Erythroblast (primary cell): ENCODE measurements around the gene MICOS13.

Experiments
- DNase-seq, 2 experiments: peaks; one replicate each; lab custom pipeline; 2025; lab: John Stamatoyannopoulos, UW
- GATA1 ChIP-seq: IDR thresholded peaks from 2 replicates; pipeline ENCODE4 v1.6.1; 2011; ENCODE audit warnings: low read depth, mild to moderate bottlenecking, control low read depth, low read length, moderate library complexity
- POLR2A ChIP-seq: IDR thresholded peaks from 2 replicates; pipeline ENCODE4 v1.6.1; 2011; ENCODE audit warnings: mild to moderate bottlenecking, low read length

The MICOS13 gene, protein sequence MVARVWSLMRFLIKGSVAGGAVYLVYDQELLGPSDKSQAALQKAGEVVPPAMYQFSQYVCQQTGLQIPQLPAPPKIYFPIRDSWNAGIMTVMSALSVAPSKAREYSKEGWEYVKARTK

DNA sequence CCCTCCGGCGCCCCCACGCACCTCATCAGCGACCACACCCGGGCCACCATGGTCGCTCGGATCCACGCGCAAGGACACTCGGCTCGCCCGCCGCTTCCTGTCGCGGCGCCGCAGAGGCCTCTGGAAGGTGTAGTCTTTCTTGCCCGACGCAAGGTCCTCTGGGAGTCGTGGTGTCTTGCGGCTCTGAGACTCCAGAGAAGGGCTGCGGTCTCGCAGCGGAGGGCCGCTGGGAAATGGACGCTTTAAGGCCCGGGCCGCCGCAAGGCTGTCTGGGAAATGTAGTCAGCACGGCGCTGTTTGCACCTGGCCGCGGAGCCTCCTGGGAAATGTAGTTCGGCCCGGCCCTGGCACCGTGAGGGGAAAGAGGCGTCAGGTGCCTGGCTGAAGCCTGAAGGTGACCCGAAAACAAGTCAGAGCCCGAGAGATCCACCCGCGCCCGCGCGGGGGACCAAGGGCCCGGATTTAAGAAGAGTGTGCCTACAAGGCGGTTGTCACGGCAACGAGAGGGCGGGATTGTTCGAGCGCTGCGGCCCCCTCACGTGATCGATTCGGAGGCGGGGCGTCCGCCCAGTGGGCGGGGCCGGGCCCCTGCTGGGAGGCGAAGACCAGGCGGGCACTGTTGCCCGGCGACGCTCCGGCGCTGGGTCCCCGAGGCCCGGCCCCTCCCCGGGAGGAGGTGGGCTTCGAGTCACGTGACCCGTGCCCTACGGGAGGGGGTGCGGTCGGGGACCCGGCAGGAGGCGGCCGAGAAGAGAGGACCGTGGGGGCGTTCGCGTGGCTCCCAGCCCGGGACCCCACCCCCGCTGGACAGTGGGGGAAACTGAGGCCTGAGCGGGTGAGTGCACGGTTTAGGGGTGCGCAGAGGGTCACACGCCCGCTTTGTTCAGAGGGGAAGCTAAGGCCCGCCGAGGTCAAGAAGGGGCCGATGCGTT lies at the start of gene MICOS13, which contains the start of gene HSD11B1L:
TSS of gene MICOS13 (minus strand) at position 80 of the 932 bp plus-strand sequence. CDS start at position 50, 30 bp downstream.
TSS of gene HSD11B1L (plus strand) at position 591 of the 932 bp plus-strand sequence. CDS start 3,806 bp downstream, outside the sequence.
- TF ChIP-seq POLR2A (peak; percentile 41), GATA1 (no peak)
- DNase-seq: peak; percentile 99

DNA sequence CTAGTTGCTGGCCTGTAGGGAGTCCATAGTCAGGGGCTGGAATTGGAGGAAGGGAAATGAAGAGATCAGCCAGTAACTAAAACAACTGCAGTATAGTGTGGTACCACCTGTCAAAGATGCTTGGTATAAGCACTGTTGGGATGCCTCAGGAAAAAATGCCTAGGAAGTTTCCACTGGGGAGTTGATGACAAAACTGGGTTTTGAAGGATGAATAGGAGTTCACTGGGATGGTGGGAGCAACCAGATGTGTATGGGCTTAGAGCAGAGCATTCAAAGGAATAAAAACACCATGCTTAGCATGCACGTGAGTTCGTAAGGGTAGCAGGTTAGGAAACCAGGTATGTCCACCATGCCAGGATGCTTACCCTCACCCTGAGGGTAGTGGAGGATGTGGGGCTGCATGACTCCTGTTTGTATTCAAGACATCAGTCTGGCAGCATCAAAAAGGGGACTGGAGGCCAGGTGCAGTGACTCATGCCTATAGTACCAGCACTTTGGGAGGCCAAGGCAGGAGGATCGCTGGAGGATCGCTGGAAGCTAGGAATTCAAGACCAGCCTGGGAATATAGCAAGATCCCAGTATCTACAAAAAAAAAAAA lies 47.2 kb upstream of the MICOS13 start:
- DNase-seq: no peak
- TF ChIP-seq POLR2A (no peak), GATA1 (no peak)

DNA sequence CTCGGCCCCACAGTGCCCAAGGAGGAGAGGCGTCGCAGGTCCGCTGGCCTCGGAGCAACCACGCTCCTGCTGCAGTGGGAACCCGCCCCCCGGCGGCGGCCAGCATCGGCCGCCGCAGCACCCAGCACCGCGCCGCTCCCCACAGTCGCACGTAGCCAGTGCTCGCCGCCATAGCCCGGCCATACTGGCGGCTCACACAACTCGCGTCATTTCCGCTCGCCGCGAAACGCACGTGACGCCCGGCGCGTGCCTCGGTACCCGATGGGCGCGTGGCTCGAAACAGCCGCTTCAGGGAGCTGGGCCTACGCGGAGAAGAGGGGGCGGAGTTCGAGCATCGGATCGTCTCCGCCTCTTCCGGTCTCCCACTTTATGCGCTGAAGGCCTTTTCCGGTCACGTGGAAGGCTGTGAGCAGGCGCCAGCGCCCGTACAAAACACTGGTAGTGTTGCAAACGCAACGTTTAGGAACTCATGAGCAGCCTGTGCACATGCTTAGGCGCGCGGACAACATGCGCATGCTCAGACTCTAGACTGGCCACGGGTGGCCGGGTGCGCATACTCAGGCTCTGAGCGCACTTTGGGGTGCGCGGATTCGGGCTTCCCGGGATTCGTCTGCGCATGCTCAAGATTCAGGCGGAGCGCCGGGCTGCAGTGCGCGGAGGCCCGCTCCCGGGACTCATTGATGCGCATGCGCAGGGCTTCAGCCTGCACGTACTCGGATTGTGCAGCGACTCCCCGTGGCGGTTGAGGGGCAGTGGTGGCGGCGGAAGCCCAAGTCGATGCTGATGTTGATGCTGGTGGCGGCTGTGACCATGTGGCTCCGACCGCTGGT lies 39.9 kb upstream of the MICOS13 start, which contains the start of the genes CATSPERD and LONP1:
TSS of gene CATSPERD (plus strand) at position 677 of the 830 bp plus-strand sequence. CDS start at position 778, 101 bp downstream.
TSS of gene LONP1 (minus strand) at position 186 of the 830 bp plus-strand sequence. CDS start at position 172, 14 bp downstream.
- TF ChIP-seq POLR2A (peak; percentile 92), GATA1 (no peak)
- peak; percentile 99 for DNase-seq

DNA sequence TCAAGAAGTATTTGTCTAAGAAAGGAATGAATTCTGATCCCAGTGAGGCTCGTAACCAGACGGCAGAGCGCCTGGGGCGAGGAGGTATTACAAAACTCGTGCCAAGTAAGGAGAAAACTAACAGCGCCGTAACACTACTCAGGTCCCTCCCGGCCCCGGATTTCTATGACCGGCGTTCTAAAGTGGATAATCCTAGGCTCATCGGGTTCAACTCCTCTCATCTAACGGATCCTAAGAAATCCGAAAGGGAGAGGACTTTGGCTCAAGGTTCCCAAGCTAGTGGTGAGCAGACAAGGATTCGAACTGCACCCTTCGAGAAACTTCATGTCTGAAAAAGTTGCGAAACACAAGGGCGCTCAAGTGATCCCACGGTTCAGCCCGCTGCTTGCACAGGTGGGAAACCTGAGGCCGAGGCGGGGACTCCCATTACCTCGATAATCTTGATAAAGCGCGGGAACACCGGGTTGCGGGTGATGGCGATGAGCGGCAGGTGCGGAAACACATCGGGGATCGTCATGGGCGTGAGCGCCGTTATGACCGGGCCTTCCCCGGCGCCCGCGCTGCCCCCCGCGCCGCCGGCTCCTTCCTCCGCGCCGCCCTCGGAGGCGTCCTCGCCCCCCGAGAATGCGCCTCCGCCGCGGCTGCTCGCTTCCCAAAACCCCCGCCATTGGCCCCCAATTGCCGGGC lies 39.1 kb upstream of the MICOS13 start:
- DNase-seq: peak; percentile 68 to 85
- TF ChIP-seq GATA1 (no peak), POLR2A (no peak)

DNA sequence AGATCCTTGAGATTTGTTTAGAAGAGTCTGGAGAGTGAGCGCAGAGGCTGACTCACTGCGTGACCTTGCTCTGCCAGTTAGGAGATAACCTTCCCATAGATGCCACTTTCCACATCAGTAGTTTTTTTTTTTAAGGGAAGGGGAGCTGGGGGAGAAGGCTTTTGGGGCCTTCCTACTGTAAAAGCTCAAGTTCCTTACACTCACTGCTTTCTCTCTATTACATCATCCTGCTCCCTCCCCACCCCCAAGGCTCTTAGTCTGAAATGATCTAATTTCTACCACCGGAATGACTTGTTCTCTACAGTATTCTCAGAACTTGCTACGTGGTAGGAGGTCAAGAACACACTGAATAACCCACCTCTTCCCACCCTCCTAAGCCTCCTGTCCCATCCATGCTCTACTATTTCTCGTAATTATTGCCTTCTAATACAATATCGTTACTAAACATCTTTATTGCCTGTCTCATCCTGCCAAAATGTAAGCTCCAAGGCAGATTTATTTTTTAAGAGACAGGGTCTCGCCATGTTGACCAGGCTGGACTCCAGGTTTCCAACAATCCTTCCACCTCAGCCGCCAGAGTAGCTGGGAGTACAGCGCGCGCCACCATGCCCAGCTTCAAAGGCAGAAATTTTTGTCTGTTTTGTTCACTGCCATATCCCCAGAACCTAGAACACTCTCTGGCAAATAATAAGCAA lies 38.4 kb upstream of the MICOS13 start:
- TF ChIP-seq POLR2A: peak; percentile 92
- no peak for TF ChIP-seq GATA1
- DNase-seq: peak; percentile 91 to 94

DNA sequence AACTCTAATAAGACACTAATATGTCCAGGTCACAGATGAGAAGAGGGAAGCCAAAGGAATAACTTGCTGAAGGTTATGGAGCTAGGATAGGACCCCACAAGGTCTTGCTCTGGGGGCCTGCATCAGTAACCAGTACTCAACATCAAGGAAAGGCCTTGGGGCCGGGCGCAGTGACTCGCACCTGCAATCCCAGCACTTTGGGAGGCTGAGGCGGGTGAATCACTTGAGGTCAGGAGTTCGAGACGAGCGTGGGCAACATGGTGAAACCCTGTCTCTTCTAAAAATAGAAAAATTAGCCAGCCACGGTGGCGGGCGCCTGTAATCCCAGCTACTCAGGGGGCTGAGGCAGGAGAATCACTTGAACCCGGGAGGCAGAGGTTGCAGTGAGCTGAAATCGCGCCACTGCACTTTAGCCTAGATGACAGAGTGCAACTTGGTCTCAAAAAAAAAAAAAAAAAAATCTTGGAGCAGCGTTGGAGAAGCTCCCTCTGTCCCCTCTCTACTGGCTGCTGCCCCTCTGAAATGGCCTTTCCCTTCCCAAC lies 37.8 kb upstream of the MICOS13 start:
- DNase-seq: peak in 1 of 2 experiments; percentile 78
- no peak for TF ChIP-seq GATA1
- TF ChIP-seq POLR2A: no peak

DNA sequence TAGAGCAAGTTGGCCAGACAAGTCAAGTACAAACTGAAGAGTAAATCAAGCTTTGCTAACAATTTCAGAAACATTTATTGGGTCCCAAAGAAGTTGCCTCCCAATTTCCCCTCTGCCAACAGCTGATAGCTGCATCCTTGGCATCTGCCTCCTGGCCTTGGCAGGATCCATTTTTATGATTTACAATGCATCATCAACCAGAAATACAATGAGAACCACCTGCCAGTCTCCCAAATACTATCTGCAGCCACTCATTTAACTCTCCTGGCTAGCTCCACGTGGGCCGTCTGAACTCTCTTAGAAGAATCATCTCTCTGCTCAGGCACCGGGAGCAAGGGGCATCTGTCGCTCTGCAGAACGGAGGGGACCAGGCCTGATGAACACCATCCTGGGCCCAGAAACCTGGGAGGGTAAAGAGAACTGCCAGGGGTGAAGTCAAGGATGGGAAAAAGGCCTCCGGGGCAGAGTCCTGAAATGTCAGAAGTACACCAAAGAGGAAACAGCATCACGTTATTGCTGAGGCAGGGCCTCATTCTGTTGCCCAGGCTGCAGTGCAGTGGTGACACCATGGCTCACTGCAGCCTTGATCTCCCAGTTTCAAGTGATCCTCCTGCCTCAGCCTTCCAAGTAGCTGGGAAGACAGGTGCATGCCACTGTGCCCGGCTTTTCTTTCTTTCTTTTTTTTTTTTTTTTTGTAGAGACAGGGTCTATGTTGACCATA lies 37.1 kb upstream of the MICOS13 start:
- DNase-seq: no peak
- TF ChIP-seq POLR2A (no peak), GATA1 (no peak)

DNA sequence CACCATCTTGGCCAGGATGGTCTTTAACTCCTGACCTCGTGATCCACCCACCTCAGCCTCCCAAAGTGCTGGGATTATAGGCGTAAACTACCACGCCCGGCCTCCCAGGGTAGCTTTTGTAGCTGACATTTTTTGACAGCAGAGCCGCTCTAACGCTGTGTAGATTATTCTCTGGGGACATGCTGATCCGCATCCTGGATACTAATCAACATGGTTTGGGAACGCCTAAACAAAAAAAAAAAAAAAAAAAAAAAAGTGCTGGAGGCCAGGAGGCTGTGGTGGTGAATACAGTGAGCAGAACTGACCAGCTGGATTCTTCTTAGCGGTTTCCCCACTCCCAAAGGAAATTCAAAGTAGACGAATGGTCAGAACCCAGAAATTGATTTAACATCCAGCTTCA lies 34.5 kb upstream of the MICOS13 start:
- TF ChIP-seq GATA1 (no peak), POLR2A (no peak)
- no peak for DNase-seq

DNA sequence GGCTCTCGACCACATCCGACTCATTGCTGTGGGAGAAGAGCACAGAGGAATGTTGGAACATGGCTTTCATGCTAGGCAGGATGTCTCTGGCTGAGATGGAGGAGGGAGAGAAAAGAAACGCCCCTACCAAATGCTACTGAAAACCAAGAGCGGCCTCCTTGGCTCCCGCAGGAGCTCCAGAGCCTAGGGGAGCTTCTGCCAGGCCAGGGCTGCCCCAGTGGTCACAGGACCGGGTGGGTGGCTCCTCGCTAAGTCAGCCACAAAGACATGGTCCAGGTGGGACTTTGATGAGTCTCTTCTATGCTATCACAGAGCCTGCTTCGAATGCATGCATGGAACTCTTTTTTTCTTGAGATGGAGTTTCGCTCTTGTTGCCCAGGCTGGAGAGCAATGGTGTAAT lies 32.9 kb upstream of the MICOS13 start:
- no peak for DNase-seq
- TF ChIP-seq POLR2A: no peak
- no peak for TF ChIP-seq GATA1

DNA sequence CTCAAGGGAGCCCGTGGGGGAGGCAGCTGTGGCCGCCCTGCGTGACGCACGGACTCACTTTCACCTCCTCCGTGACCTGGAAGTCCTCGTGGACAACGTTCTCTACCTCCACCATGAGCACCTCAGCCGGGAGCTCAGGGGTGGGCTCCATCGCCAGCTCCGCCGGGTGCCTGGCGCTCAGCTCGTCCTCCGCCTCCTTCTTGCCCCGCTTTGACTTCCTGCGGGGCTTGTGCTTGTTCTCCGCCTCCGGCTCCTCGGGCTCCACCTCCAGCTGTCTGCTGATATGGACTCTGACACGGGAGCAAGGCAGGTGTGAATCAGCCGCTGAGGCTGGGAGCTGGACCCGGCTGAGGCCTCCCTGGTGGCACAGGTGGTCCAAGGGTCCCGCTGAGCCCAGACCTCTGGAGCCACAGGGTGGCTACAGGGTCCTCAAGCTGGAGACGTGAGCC lies 31.4 kb upstream of the MICOS13 start:
- DNase-seq: no peak
- TF ChIP-seq POLR2A: no peak
- no peak for TF ChIP-seq GATA1

DNA sequence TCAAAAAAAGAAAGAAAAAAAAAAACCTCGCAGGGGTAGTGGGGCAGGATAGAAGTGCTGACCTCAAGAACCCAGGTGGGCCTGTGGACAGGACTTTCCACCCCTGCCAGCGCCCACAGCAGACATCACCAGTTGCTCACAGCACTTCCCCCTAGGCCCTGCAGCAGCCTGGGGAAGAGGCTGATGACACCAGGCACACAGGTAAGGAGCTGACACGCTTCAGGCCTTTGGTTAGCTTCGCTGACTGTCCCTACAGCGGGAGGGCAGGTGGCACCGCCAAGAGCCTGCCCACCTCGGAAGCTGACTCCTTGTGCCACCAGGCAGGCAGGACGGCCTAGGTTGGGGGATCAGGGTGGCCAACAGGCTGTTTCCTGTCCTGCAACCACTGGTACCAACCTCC lies 30.7 kb upstream of the MICOS13 start:
- no peak for TF ChIP-seq GATA1
- DNase-seq: no peak
